Measurements from ENCODE around the gene HNRNPL.

- TF ChIP-seq REST (IDR thresholded peaks at IDR 0.05; ENCODE audit: insufficient read depth in 1 of 2, low read depth in 2 of 2, low read length in 2 of 2): no peak
- 0 out of 2 replicates have a peak, but pooled peaks have one; percentile 30 for TF ChIP-seq POLR2AphosphoS5 (IDR thresholded peaks at IDR 0.05; ENCODE audit: low read depth, low read length)
These were observed 43.6 kb upstream of the HNRNPL start for GRCh38 chr19:38893341-38893771.
